ENCODE data around the gene GADD45GIP1.
"Not testable (repeated sequence)": the region's sequence is repeated elsewhere in the genome, so short reads cannot be mapped to it uniquely, and the experiment has no call there.

Gene GADD45GIP1

GRCh38 chr19:12982648-12983047 lies 25.6 kb upstream of the GADD45GIP1 start:
- no peaks in the 10 kb centered on the region for H3K36me3 Mint-ChIP-seq (ENCODE audit: low read depth)
- peaks cover 1% of the 10 kb centered on the region for H3K4me1 Mint-ChIP-seq (ENCODE audit: low read depth)
- H3K27ac Mint-ChIP-seq, result no peak overlapping the region
- DNase-seq, result no peak
- H3K9me3 Mint-ChIP-seq, result no peaks in the 10 kb centered on the region
- H3K27me3 Mint-ChIP-seq, result peaks cover 10% of the 10 kb centered on the region
- H3K4me3 Mint-ChIP-seq, result no peak overlapping the region

DNA sequence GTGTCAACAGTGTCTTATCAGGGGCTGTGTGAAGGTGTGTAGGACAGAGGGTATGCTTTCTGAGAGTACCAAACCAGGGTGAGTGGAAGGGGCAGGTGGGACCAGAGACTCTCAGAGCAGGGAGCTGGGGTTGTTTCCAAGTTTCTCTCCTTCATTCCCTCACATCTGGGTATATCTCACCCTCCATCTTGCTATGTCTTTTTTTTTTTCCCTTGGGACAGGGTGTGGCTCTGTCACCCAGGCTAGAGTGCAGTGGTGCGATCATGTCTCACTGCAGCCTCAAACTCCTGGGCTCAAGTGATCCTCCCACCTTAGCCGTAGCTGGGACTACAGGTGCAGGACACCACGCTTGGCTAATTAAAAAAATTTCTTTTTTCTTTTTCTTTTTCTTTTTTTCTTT lies 23.0 kb upstream of the GADD45GIP1 start:
- H3K27ac Mint-ChIP-seq, result no peak overlapping the region
- no peaks in the 10 kb centered on the region for H3K36me3 Mint-ChIP-seq (ENCODE audit: low read depth)
- peaks cover 18% of the 10 kb centered on the region for H3K27me3 Mint-ChIP-seq
- H3K9me3 Mint-ChIP-seq, result no peaks in the 10 kb centered on the region
- no peak overlapping the region for H3K4me3 Mint-ChIP-seq
- peaks cover 1% of the 10 kb centered on the region for H3K4me1 Mint-ChIP-seq (ENCODE audit: low read depth)
- no peak for DNase-seq

- H3K9me3 Mint-ChIP-seq; H3K4me1 Mint-ChIP-seq (ENCODE audit: low read depth); H3K27ac Mint-ChIP-seq; DNase-seq; H3K4me3 Mint-ChIP-seq; H3K36me3 Mint-ChIP-seq (ENCODE audit: low read depth): not testable (repeated sequence)
- H3K27me3 Mint-ChIP-seq, result peaks cover 18% of the 10 kb centered on the region
These were observed 19.1 kb upstream of the GADD45GIP1 start for GRCh38 chr19:12976109-12976508.

DNA sequence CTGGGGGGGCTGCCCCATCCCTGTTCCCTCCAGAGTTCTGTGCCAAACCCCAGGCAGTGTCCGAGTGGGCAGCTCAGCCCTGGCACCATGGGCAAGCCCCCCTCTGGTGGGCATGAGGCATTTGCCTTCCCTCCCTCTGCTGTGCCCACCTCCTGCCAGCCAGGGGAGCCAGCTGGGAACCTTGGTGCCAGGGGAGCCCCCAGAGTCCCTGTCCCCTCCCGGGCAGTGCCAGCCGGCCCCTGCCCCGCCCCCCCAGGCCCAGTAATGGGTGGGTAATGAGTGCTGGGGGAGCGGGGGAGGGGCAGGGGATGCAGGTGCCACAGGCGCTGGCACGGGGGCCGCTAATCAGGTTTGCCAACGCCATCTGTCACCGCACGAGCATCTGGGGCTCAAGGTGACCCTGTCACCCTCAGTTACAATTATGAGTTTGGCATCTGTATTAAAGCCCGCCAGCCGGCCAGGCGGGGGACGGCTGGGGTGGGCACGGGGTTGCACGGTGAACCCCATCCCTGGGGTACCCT lies 18.3 kb upstream of the GADD45GIP1 start:
- no peak for DNase-seq
- H3K36me3 Mint-ChIP-seq (ENCODE audit: low read depth), result no peaks in the 10 kb centered on the region
- no peak overlapping the region for H3K27ac Mint-ChIP-seq
- H3K4me1 Mint-ChIP-seq (ENCODE audit: low read depth), result peaks cover 2% of the 10 kb centered on the region
- no peak overlapping the region for H3K4me3 Mint-ChIP-seq
- H3K27me3 Mint-ChIP-seq, result peaks cover 18% of the 10 kb centered on the region
- H3K9me3 Mint-ChIP-seq, result no peaks in the 10 kb centered on the region

GRCh38 chr19:12974301-12975220 lies 17.5 kb upstream of the GADD45GIP1 start:
- H3K36me3 Mint-ChIP-seq (ENCODE audit: low read depth), result no peaks in the 10 kb centered on the region
- H3K4me3 Mint-ChIP-seq, result no peak overlapping the region
- H3K4me1 Mint-ChIP-seq (ENCODE audit: low read depth), result peaks cover 7% of the 10 kb centered on the region
- DNase-seq, result no peak
- H3K27me3 Mint-ChIP-seq, result peaks cover 18% of the 10 kb centered on the region
- H3K27ac Mint-ChIP-seq, result no peak overlapping the region
- H3K9me3 Mint-ChIP-seq, result no peaks in the 10 kb centered on the region

DNA sequence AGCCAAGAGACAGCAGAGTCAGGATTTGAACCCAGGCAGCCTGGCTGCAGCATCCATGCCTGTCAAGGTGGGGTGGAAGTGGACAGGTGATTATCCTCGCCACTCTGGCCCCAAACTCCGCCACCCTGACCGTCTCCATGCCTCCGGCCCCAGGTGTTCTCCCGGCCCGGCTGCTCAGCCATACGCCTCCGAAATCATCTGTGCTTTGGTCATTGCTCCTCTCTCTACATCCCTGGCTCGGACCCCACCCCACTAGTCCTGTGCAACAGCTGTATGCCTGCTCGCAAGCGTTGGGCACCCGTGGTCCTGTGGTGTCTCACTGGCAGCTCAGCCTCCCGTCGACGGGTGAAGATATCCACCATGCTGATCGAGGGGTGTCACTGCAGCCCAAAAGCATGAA lies 16.2 kb upstream of the GADD45GIP1 start:
- Mint-ChIP-seq H3K4me3 (no peak overlapping the region), H3K27me3 (peaks cover 14% of the 10 kb centered on the region), H3K9me3 (no peaks in the 10 kb centered on the region), H3K4me1 (ENCODE audit: low read depth) (peaks cover 7% of the 10 kb centered on the region), H3K27ac (no peak overlapping the region), H3K36me3 (ENCODE audit: low read depth) (no peaks in the 10 kb centered on the region)
- no peak for DNase-seq

DNA sequence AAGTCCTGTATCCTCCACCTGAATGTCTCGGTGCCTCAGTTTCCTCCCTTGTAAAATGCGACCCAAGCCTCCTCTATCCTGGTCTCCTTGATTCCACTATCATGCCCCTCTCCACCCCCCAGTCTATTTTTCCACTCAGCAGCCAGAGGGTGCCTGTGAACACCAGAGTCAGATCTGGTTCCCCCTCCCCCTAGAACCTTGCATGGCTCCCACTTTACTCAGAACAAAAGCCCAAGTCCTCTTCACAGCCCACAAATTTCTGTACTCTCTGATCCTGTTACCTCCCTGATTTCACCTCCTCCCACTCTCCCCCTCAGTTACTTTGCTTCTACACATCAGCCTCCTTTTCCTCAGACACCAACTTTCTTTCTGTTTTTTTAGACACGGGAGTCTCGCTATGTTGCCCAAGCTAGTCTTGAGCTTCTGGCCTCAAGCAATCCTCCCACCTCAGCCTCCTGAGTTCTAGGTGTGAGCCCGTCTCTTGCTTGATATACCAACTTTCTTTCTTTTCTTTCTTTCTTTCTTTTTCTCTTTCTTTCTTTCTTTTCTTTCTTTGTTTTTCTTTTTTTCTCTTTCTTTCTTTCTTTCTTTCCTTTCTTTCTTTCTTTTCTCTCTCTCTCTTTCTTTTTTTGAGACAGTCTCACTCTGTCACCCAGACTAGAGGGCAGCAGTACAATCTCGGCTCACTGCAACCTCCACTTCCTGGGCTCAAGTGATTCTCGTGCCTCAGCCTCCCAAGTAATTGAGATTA lies 13.2 kb upstream of the GADD45GIP1 start:
- peaks cover 10% of the 10 kb centered on the region for H3K4me1 Mint-ChIP-seq (ENCODE audit: low read depth)
- no peak overlapping the region for H3K27ac Mint-ChIP-seq

GRCh38 chr19:12969292-12969988 lies 12.4 kb upstream of the GADD45GIP1 start, which contains the start of gene DAND5:
Gene DAND5 (plus strand): TSS chr19:12969576. CDS start chr19:12969661, 85 bp downstream.
- H3K27ac Mint-ChIP-seq, result no peak within 1 kb of the TSS
- peaks cover 15% of the 10 kb centered on the region for H3K4me1 Mint-ChIP-seq (ENCODE audit: low read depth)
- H3K4me3 Mint-ChIP-seq, result no peak within 1 kb of the TSS

More for the DNA sequence above, 13.2 kb upstream of the GADD45GIP1 start:
- Mint-ChIP-seq H3K36me3 (ENCODE audit: low read depth) (no peaks in the 10 kb centered on the region), H3K9me3 (no peaks in the 10 kb centered on the region), H3K27me3 (no peaks in the 10 kb centered on the region), H3K4me3 (no peak overlapping the region)
- no peak for DNase-seq

DNA sequence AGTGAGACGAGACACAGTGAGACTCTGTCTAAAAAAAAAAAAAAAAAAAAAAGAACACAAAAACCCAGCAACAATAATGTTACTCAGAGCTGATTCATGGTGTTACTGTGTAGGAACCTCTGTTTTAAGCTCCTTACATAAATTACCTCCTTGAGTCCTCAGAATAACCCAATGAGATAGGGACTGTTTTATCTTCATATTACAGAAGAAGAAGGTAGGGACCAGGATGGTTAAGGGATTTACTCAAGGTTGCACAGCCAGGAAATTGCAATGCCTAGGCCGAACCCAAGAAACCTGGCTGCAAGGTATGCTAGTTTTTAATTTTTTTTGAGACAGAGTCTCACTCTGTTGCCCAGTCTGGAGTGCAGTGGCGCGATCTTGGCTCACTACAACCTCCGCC lies 10.9 kb upstream of the GADD45GIP1 start:
- no peaks in the 10 kb centered on the region for H3K9me3 Mint-ChIP-seq
- no peak for DNase-seq

More at GRCh38 chr19:12969292-12969988, 12.4 kb upstream of the GADD45GIP1 start, which contains the start of gene DAND5:
- no peak for DNase-seq
- Mint-ChIP-seq H3K27me3 (no peaks in the 10 kb centered on the region), H3K9me3 (no peaks in the 10 kb centered on the region), H3K36me3 (ENCODE audit: low read depth) (no peaks in the 10 kb centered on the region)

GRCh38 chr19:12965812-12966135 lies 8.8 kb upstream of the GADD45GIP1 start:
- no peak overlapping the region for H3K27ac Mint-ChIP-seq
- H3K4me3 Mint-ChIP-seq, result peak overlapping the region; percentile 76
- no peaks in the 10 kb centered on the region for H3K27me3 Mint-ChIP-seq
- no peaks in the 10 kb centered on the region for H3K9me3 Mint-ChIP-seq
- no peaks in the 10 kb centered on the region for H3K36me3 Mint-ChIP-seq (ENCODE audit: low read depth)
- DNase-seq, result no peak
- peaks cover 15% of the 10 kb centered on the region for H3K4me1 Mint-ChIP-seq (ENCODE audit: low read depth)

More for the DNA sequence above, 10.9 kb upstream of the GADD45GIP1 start:
- H3K27ac Mint-ChIP-seq, result no peak overlapping the region
- no peaks in the 10 kb centered on the region for H3K27me3 Mint-ChIP-seq
- no peak overlapping the region for H3K4me3 Mint-ChIP-seq
- peaks cover 15% of the 10 kb centered on the region for H3K4me1 Mint-ChIP-seq (ENCODE audit: low read depth)
- H3K36me3 Mint-ChIP-seq (ENCODE audit: low read depth), result no peaks in the 10 kb centered on the region

- H3K27ac Mint-ChIP-seq, result peak overlapping the region; percentile 91
- peak; percentile 92 for DNase-seq
- H3K9me3 Mint-ChIP-seq, result no peaks in the 10 kb centered on the region
- H3K4me3 Mint-ChIP-seq, result peak overlapping the region; percentile 76
- peaks cover 14% of the 10 kb centered on the region for H3K4me1 Mint-ChIP-seq (ENCODE audit: low read depth)
- H3K27me3 Mint-ChIP-seq, result no peaks in the 10 kb centered on the region
- H3K36me3 Mint-ChIP-seq (ENCODE audit: low read depth), result no peaks in the 10 kb centered on the region
These were observed 8.2 kb upstream of the GADD45GIP1 start for GRCh38 chr19:12965017-12965811.

- DNase-seq, result no peak
- Mint-ChIP-seq H3K4me3 (no peak overlapping the region), H3K4me1 (ENCODE audit: low read depth) (peaks cover 22% of the 10 kb centered on the region), H3K9me3 (no peaks in the 10 kb centered on the region), H3K36me3 (ENCODE audit: low read depth) (peaks cover 22% of the 10 kb centered on the region), H3K27me3 (no peaks in the 10 kb centered on the region), H3K27ac (no peak overlapping the region)
These were observed 2.5 kb upstream of the GADD45GIP1 start for GRCh38 chr19:12959481-12959880.

DNA sequence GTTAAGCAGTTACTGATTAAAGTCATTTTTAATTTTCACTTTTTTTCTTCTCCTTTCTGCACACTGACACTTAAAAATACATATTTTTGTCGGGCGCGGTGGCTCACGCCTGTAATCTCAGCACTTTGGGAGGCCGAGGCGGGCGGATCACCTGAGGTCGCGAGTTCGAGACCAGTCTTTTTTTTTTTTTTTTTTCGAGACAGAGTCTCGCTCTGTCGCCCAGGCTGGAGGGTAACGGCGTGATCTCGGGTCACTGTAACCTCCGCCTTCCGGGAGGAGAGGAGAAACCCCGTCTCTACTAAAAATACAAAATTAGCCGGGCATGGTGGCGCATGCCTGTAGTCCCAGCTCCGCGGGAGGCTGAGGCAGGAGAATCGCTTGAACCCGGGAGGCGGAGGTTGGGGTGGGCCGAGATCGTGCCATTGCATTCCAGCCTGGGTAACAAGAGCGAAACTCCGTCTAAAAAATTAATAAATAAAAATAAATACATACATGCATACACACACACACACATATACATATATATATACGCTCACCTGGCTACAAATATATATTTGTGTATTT lies 448 bp upstream of the GADD45GIP1 start:
- peaks cover 41% of the 10 kb centered on the region for H3K4me1 Mint-ChIP-seq (ENCODE audit: low read depth)
- peak overlapping the region; percentile 96 for H3K27ac Mint-ChIP-seq
- not testable (repeated sequence) for H3K9me3 Mint-ChIP-seq, H3K27me3 Mint-ChIP-seq, DNase-seq
- H3K36me3 Mint-ChIP-seq (ENCODE audit: low read depth), result peaks cover 41% of the 10 kb centered on the region
- H3K4me3 Mint-ChIP-seq, result peak overlapping the region; percentile 85

All from activated T-cell treated with anti-CD3 and anti-CD28 coated beads, Interleukin-2, amount 50 U/mL, for 24 hours (primary cell).